ENCODE measurements around the gene ANKRD55. TPM values are rescaled to one million over a fixed set of nuclear protein-coding genes. Genes with fewer than 3 reads are reported as not detected.
"Not testable (repeated sequence)": the region's sequence is repeated elsewhere in the genome, so short reads cannot be mapped to it uniquely, and the experiment has no call there.

ANKRD55 gene
- total RNA-seq, 4 donors from 2014 or later = not detected

DNA sequence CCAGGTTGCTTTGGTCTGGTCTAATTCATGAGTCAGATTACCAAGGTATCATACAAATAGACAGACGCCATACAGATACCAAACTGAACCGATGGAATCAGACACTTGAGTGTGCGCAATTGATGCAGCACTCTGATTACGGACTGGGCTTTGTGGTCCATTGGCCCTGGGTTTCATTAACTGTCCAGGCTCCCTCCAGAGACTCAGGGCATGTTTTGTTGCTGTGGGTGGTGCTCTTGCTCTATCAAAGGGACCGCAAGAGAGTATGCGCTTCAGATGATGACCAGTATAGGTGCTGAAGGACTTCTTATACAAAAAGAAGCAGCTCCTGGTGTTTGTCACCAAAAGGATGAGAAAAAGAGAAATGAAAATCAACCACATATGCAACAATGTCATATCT, 36.9 kb upstream of the ANKRD55 start:
- TF ChIP-seq, protein P1, sequence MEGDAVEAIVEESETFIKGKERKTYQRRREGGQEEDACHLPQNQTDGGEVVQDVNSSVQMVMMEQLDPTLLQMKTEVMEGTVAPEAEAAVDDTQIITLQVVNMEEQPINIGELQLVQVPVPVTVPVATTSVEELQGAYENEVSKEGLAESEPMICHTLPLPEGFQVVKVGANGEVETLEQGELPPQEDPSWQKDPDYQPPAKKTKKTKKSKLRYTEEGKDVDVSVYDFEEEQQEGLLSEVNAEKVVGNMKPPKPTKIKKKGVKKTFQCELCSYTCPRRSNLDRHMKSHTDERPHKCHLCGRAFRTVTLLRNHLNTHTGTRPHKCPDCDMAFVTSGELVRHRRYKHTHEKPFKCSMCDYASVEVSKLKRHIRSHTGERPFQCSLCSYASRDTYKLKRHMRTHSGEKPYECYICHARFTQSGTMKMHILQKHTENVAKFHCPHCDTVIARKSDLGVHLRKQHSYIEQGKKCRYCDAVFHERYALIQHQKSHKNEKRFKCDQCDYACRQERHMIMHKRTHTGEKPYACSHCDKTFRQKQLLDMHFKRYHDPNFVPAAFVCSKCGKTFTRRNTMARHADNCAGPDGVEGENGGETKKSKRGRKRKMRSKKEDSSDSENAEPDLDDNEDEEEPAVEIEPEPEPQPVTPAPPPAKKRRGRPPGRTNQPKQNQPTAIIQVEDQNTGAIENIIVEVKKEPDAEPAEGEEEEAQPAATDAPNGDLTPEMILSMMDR (IDR thresholded peaks at IDR 0.05) = no peak
- no peak for TF ChIP-seq POLR2A (IDR thresholded peaks at IDR 0.05)
- no peak for TF ChIP-seq EP300 (IDR thresholded peaks at IDR 0.05)
- no peaks in the 10 kb centered on the region for H3K27me3 ChIP-seq
- H3K4me3 ChIP-seq = no peak overlapping the region
- H3K27ac ChIP-seq = peak overlapping the region in 1 of 4 donors; percentile 33
- H3K9me3 ChIP-seq = no peaks in the 10 kb centered on the region
- peaks cover 0 to 22% (median 0%) of the 10 kb centered on the region in 4 donors for H3K4me1 ChIP-seq
- H3K36me3 ChIP-seq = no peaks in the 10 kb centered on the region
- DNase-seq (ENCODE audit: low spot score in 2 of 2) = no peak
- WGBS, 2 donors = 92% methylated on average over 6 of the region's 6 CpGs

DNA sequence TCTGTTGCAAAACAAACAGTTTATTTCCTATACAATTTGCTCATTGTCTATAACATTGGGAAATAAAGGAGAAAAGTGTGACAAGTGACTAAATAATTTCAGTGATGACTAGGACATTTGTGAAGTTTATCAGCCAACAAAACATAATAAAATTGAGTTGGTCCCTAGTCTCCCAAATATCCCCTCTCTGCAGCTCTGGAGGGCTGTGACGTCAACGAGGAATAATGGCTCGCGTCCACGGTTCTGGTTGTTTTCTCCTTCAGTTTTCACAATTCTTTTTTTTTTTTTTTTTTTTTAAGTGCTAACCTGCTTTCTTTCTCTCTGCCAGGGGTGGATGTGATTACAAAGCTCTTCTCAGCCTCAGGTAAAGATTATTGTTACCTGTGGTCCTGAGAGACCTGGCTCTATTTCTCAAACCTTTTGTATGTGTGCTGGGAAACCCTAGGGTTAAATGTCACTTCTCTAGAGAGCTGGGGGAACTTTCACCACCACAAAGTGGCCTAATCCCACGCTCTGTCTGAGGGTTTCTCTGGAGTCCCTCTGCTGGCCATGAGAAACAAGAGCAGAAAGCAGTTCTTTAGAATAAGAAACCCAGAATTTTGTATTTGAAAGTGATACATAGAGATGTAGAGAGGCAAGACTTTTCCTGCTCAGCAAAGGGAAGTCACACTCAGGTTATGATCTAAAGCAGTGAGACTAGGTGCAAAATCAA, 36.2 kb upstream of the ANKRD55 start:
- Histone ChIP-seq H3K36me3 (no peaks in the 10 kb centered on the region), H3K27ac (no peak overlapping the region), H3K4me1 (peaks cover 0 to 22% (median 0%) of the 10 kb centered on the region in 4 donors), H3K9me3 (no peaks in the 10 kb centered on the region), H3K27me3 (no peaks in the 10 kb centered on the region), H3K4me3 (no peak overlapping the region)
- TF ChIP-seq, protein P1 (IDR thresholded peaks at IDR 0.05) = peak; percentile 23 to 66 (median 49)
- TF ChIP-seq EP300 (IDR thresholded peaks at IDR 0.05) (no peak), POLR2A (IDR thresholded peaks at IDR 0.05) (no peak)
- WGBS, 2 donors = 22 to 29% methylated on average over 6 of the region's 6 CpGs
- peak in 1 of 2 donors; percentile 15 for DNase-seq (ENCODE audit: low spot score in 2 of 2)

DNA sequence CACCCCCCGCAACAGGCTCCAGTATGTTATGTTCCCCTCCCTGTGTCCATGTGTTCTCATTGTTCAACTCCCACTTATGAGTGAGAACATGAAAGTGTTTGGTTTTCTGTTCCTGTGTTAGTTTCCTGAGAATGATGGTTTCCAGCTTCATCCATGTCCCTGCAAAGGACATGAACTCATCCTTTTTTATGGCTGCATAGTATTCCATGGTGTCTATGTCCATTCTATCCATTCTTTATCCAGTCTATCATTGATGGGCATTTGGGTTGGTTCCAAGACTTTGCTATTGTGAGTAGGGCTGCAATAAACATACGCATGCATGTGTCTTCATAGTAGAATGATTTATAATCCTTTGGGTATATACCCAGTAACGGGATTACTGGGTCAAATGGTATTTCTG, 35.6 kb upstream of the ANKRD55 start:
- H3K27ac ChIP-seq; H3K4me3 ChIP-seq; DNase-seq (ENCODE audit: low spot score in 2 of 2); H3K9me3 ChIP-seq; H3K36me3 ChIP-seq; H3K27me3 ChIP-seq: not testable (repeated sequence)
- 89 to 91% methylated on average over 3 of the region's 3 CpGs for WGBS, 2 donors
- peaks cover 0 to 22% (median 0%) of the 10 kb centered on the region in 4 donors for H3K4me1 ChIP-seq

DNA sequence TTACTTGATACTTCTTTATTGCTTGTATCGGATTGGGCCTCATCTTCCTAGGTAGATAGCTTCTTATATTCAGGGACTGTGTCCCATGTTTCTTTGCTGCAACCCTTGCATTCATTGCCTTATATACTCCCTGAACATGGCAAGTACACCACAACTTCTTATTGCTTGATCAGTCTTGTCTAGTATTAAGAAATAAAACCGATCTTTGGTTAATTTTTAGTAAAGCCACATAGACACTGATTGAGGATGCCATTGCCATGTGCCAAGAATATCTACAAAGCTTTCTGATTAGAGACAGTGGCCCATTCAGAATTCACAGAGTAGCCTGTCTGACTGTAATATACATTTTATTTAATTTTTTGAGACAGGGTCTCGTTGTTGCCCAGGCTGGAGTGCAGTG, 34.7 kb upstream of the ANKRD55 start:
- Histone ChIP-seq H3K36me3 (no peaks in the 10 kb centered on the region), H3K4me3 (no peak overlapping the region), H3K9me3 (no peaks in the 10 kb centered on the region), H3K27ac (no peak overlapping the region), H3K4me1 (peaks cover 0 to 22% (median 0%) of the 10 kb centered on the region in 4 donors), H3K27me3 (no peaks in the 10 kb centered on the region)
- WGBS, 2 donors = 80 to 93% methylated on average over 3 of the region's 3 CpGs
- DNase-seq (ENCODE audit: low spot score in 2 of 2) = no peak
- TF ChIP-seq, protein P1 (IDR thresholded peaks at IDR 0.05) = no peak
- TF ChIP-seq POLR2A (IDR thresholded peaks at IDR 0.05) (no peak), EP300 (IDR thresholded peaks at IDR 0.05) (no peak)

DNA sequence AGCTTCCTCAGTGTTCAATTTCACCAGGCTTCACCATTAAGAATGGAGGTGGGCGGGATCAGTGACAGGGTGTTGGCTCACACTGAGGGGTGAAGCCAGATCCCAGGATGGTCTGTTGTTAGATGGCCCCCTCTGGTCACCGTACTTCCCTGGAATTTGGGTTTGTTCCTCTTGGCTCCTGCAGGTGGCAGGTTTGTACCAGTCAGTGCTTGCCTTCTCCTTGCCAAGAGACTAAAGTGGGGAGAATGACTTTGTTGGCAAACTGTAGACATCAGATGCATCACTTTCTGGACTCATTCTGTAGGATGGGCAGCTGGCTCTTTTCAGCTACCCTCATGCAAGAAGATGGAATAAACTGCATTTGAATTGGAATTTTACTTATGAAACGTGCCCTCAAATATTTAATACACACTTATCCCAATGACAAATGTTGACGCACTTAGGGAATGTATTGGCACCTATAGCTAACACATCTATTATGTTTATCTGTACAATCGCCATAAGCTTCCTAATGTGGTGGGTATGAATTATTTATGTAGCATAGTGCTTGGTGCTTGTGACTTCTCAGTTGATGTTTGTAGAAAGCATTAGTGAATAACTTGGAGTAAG, 31.4 kb upstream of the ANKRD55 start:
- whole genome bisulfite sequencing, 2 donors = 80 to 81% methylated on average over 5 of the region's 5 CpGs
- H3K4me3 ChIP-seq = no peak overlapping the region
- H3K27ac ChIP-seq = no peak overlapping the region
- TF ChIP-seq, protein P1 (IDR thresholded peaks at IDR 0.05) = peak; percentile 41 to 56 (median 44)
- no peak for TF ChIP-seq EP300 (IDR thresholded peaks at IDR 0.05)
- no peak for DNase-seq (ENCODE audit: low spot score in 2 of 2)
- H3K36me3 ChIP-seq = no peaks in the 10 kb centered on the region
- peaks cover 0 to 14% (median 0%) of the 10 kb centered on the region in 4 donors for H3K4me1 ChIP-seq
- H3K27me3 ChIP-seq = no peaks in the 10 kb centered on the region
- no peaks in the 10 kb centered on the region for H3K9me3 ChIP-seq

Measured in tibial nerve (tissue), 4 donors.